Left lung (tissue), 10 donors: ENCODE measurements around the gene SPEG. TPM values are rescaled to one million over a fixed set of nuclear protein-coding genes. Genes with fewer than 3 reads are reported as not detected.

Experiments
- ATAC-seq: fragments of 200-7000 bp; cut with Tn5 transposase; one replicate; pipeline ENCODE4 v1.9.1; 2020; ENCODE audit warnings: moderate library complexity
- DNase-seq, 4 donors: peaks; one replicate each; pipeline ENCODE4 v3.0.0-alpha.2; 2013 to 2020
- H3K27ac ChIP-seq, 2 donors: fragments of 200-600 bp; sonication (generic) in 1 of 2; one replicate each; pipeline versions ENCODE4 v1.5.0 to v1.8.0; 2020 to 2021
- H3K27me3 ChIP-seq, 2 donors: fragments of 200-600 bp; sonication (generic) in 1 of 2; one replicate each; pipeline versions ENCODE4 v1.5.0 to v1.8.0; 2020 to 2021
- H3K36me3 ChIP-seq, 2 donors: fragments of 200-600 bp; sonication (generic) in 1 of 2; one replicate each; pipeline versions ENCODE4 v1.5.0 to v1.8.0; 2020 to 2021
- H3K4me1 ChIP-seq, 2 donors: fragments of 200-600 bp; one replicate each; pipeline ENCODE4 v1.8.0; 2021
- H3K4me3 ChIP-seq, 2 donors: fragments of 200-600 bp; sonication (generic) in 1 of 2; one replicate each; pipeline versions ENCODE4 v1.5.0 to v1.8.0; 2020 to 2021; ENCODE audit warnings: mild to moderate bottlenecking in 1 of 2
- H3K9me3 ChIP-seq, 2 donors: fragments of 200-600 bp; sonication (generic) in 1 of 2; one replicate each; pipeline versions ENCODE4 v1.5.0 to v1.8.0; 2020 to 2021
- CTCF ChIP-seq, 2 donors: fragments of 200-600 bp; sonication (generic) in 1 of 2; IDR thresholded peaks; one replicate each; pipeline versions ENCODE4 v1.5.0 to v1.8.0; 2021; ENCODE audit warnings: antibody characterized with exemption in 2 of 2
- intact Hi-C, 2 donors: fragments of 100-400 bp; cut with DNase I; formaldehyde crosslinking; loops; one replicate each; pipeline versions ENCODE4 v1.11.2 to v1.14.2; 2022
- polyA plus RNA-seq, 6 donors: library from polyadenylated mRNA; unstranded; fragments of 120-200 nt; gene quantifications; one replicate each; pipeline ENCODE4 v1.2.1, GENCODE V29; 2013; ENCODE audit not compliant: insufficient read length in 6 of 6
- total RNA-seq, 2 donors: library from RNA; stranded (reverse); fragmentation: NEBNext Ultra II Directional; extraction: Animal tissue kit (Norgen Biotek cat#: 25700); gene quantifications; one replicate each; pipeline ENCODE4 v1.2.1, GENCODE V29; 2021
- donor health status: DM: no; HTN: yes; CAD: no.
- donor health status: DM: no; HTN: no; CAD: no.

The SPEG gene
- total and polyA plus RNA-seq, 8 donors, result 7.3 to 34.2 (median 25.1) TPM

DNA sequence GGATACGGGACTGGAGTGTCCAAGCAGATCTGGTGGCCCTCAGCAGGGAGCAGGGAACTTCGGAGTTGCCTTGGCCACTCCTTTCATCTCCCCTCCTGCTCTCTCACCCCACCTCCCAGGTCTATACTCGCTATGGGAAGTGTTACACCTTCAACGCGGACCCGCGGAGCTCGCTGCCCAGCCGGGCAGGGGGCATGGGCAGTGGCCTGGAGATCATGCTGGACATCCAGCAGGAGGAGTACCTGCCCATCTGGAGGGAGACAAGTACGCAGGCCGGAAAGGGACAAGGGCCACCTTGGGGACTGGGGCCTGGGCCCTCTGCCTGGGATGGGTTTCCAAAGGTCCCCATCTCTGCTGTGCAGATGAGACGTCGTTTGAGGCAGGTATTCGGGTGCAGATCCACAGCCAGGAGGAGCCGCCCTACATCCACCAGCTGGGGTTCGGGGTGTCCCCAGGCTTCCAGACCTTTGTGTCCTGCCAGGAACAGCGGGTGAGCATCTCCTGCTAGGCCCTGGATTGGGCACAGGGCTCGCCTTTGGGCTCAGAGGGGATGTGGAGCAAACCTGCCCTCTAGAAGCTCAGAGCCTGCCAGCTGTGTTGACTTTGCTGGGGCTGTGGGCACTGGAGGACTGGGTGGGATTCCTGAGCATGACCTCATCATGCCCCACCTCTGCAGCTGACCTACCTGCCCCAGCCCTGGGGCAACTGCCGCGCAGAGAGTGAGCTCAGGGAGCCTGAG, 97.2 kb downstream of the SPEG start:
- peaks cover 0 to 3% of the 10 kb centered on the region in 2 donors for H3K4me1 ChIP-seq
- DNase-seq (peak in 1 of 4 donors; percentile 65), ATAC-seq (no peak)
- H3K36me3 ChIP-seq, result no peaks in the 10 kb centered on the region
- intact Hi-C loops, result loop anchor here in 1 of 2 donors (2.0 kb wide), 1 partner anchor 129 kb away; no protein-coding TSS in a partner anchor
- H3K9me3 ChIP-seq, result no peaks in the 10 kb centered on the region
- no peak for TF ChIP-seq CTCF (IDR thresholded peaks at IDR 0.05)
- H3K4me3 ChIP-seq, result no peak overlapping the region
- no peak overlapping the region for H3K27ac ChIP-seq
- peaks cover 18 to 72% of the 10 kb centered on the region in 2 donors for H3K27me3 ChIP-seq

DNA sequence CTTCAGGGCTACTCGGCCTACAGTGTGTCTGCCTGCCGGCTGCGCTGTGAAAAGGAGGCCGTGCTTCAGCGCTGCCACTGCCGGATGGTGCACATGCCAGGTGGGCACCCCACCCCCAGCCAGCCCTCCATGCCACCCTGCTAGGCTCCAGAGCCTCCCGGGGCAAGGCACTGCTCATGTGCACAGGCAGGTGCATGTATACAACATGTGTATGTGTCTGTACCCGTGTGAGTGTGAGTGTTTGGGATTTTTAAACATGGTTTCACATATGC, 97.7 kb downstream of the SPEG start:
- Histone ChIP-seq H3K4me1 (peaks cover 0 to 3% of the 10 kb centered on the region in 2 donors), H3K4me3 (no peak overlapping the region), H3K36me3 (no peaks in the 10 kb centered on the region), H3K27ac (no peak overlapping the region), H3K27me3 (peaks cover 15 to 72% of the 10 kb centered on the region in 2 donors), H3K9me3 (no peaks in the 10 kb centered on the region)
- TF ChIP-seq CTCF (IDR thresholded peaks at IDR 0.05), result no peak
- ATAC-seq, result no peak
- no peak for DNase-seq
- intact Hi-C loops, result no loop called here

DNA sequence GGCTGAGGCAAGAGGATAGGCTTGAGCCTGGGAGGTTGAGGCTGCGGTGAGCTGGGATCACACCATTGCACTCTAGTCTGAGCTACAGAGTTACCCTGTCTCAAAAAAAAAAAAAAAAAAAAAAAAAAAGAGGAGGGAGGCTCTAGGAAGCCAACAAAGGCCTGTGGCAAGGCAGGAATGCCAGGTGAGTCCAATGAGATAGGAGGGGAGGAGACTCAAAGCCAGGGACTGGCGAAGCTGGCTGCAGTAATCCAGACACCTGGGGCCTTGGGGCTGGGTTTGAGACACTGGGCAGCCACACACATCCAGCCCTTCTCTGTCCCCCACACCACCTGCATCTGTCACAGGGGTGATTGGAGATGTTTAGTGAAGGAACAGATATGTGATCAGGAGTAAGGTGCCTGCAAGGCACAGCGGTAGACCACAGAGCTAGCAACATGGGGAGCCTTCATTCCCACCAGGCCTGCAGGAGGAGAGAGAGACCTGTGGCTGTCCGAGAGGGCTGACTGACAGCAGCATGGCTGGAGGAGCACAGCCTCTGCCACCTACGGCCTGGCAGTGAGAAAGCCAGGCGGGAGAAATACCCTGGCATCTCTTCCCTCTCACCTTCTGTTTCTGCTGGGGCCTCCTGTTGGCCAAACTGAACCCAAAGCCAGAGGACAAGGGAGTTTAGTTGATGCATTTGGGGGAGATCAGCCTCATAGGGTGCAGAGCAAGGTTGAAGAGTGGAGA, 99.5 kb downstream of the SPEG start:
- ATAC-seq (no peak), DNase-seq (no peak)
- TF ChIP-seq CTCF (IDR thresholded peaks at IDR 0.05), result no peak
- Histone ChIP-seq H3K9me3 (no peaks in the 10 kb centered on the region), H3K27me3 (peaks cover 8 to 71% of the 10 kb centered on the region in 2 donors), H3K4me3 (no peak overlapping the region), H3K4me1 (peaks cover 0 to 3% of the 10 kb centered on the region in 2 donors), H3K36me3 (peaks cover 0 to 8% of the 10 kb centered on the region in 2 donors), H3K27ac (no peak overlapping the region)
- intact Hi-C loops, result no loop called here

GRCh38 chr2:219536425-219536824, 101.8 kb downstream of the SPEG start:
- intact Hi-C loops, result no loop called here
- H3K4me1 ChIP-seq, result peaks cover 0 to 3% of the 10 kb centered on the region in 2 donors

More at GRCh38 chr2:219536425-219536824, 101.8 kb downstream of the SPEG start:
- H3K4me3 ChIP-seq, result no peak overlapping the region
- no peak overlapping the region for H3K27ac ChIP-seq
- H3K36me3 ChIP-seq, result peaks cover 0 to 31% of the 10 kb centered on the region in 2 donors
- DNase-seq, result no peak
- TF ChIP-seq CTCF (IDR thresholded peaks at IDR 0.05), result no peak
- H3K9me3 ChIP-seq, result no peaks in the 10 kb centered on the region
- no peak for ATAC-seq
- H3K27me3 ChIP-seq, result peaks cover 0 to 71% of the 10 kb centered on the region in 2 donors
